ENCODE measurements around the gene EGFLAM. TPM values are rescaled to one million over a fixed set of nuclear protein-coding genes. Genes with fewer than 3 reads are reported as not detected.

EGFLAM gene
- total and polyA plus RNA-seq, 2 donors (not counting 1 experiment from before 2014, with no cell fraction given), result 0.33 to 20.0 TPM

- Histone ChIP-seq H3K79me2 (ENCODE audit: control insufficient read depth, insufficient read depth, low read length) (no peaks in the 10 kb centered on the region), H3K9ac (ENCODE audit: insufficient read depth, low read length) (no peak overlapping the region), H3K36me3 (ENCODE audit: control insufficient read depth, insufficient read depth, low read length) (no peaks in the 10 kb centered on the region), H3K27me3 (ENCODE audit: control insufficient read depth, insufficient read depth, low read length) (peaks cover 5% of the 10 kb centered on the region), H3K27ac (ENCODE audit: insufficient read depth, low read length) (no peak overlapping the region), H3K4me1 (ENCODE audit: control insufficient read depth, extremely low read depth, insufficient read depth, low read length) (no peaks in the 10 kb centered on the region), H3K4me2 (ENCODE audit: extremely low read depth, insufficient read depth, low read length) (no peak overlapping the region), H3K4me3 (replicated peaks in 1 of 4; ENCODE audit: control extremely low read depth in 1 of 4, insufficient read depth in 1 of 4, low read depth in 3 of 4, low read length in 4 of 4) (no peak overlapping the region), H2AFZ (ENCODE audit: low read length) (no peak overlapping the region), H3K9me3 (ENCODE audit: control insufficient read depth, insufficient read depth, low read depth, low read length) (no peaks in the 10 kb centered on the region), H4K20me1 (ENCODE audit: control insufficient read depth, extremely low read depth, insufficient read depth, low read length) (no peaks in the 10 kb centered on the region)
- no peak for DNase-seq (ENCODE audit: low read depth in 2 of 2)
- TF ChIP-seq, protein P1, sequence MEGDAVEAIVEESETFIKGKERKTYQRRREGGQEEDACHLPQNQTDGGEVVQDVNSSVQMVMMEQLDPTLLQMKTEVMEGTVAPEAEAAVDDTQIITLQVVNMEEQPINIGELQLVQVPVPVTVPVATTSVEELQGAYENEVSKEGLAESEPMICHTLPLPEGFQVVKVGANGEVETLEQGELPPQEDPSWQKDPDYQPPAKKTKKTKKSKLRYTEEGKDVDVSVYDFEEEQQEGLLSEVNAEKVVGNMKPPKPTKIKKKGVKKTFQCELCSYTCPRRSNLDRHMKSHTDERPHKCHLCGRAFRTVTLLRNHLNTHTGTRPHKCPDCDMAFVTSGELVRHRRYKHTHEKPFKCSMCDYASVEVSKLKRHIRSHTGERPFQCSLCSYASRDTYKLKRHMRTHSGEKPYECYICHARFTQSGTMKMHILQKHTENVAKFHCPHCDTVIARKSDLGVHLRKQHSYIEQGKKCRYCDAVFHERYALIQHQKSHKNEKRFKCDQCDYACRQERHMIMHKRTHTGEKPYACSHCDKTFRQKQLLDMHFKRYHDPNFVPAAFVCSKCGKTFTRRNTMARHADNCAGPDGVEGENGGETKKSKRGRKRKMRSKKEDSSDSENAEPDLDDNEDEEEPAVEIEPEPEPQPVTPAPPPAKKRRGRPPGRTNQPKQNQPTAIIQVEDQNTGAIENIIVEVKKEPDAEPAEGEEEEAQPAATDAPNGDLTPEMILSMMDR (conservative IDR thresholded peaks at IDR 0.05 in 1 of 2, IDR thresholded peaks at IDR 0.05 in 1 of 2; ENCODE audit: low read depth in 1 of 2, low read length in 2 of 2), result no peak
- TF ChIP-seq EZH2 (IDR thresholded peaks at IDR 0.05; ENCODE audit: low read length, missing control alignments), result no peak
Observed at GRCh38 chr5:38383701-38384100, 125.3 kb downstream of the EGFLAM start.

DNA sequence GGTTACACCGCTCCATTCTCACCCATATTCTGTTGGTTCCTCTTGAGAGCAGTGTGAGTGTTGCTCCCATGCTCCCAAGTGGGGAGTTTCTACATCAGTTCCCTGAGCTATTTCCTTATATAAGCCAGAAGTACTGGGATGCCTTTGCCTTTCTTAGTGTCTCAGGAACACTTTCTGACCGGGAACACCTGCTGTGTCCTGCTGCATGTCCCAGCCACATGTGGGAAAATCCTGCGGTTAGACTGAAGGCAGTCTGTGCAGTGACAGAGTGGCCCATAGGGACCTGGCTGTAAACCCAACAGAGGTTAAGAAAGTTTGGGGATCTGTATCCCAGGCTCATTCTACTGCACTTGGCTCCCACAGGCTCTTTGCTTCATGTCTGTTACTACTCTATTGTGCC, 126.0 kb downstream of the EGFLAM start:
- Histone ChIP-seq H4K20me1 (ENCODE audit: control insufficient read depth, extremely low read depth, insufficient read depth, low read length) (no peaks in the 10 kb centered on the region), H3K27ac (ENCODE audit: insufficient read depth, low read length) (no peak overlapping the region), H3K9ac (ENCODE audit: insufficient read depth, low read length) (no peak overlapping the region), H3K27me3 (ENCODE audit: control insufficient read depth, insufficient read depth, low read length) (no peaks in the 10 kb centered on the region), H3K4me2 (ENCODE audit: extremely low read depth, insufficient read depth, low read length) (no peak overlapping the region), H3K4me1 (ENCODE audit: control insufficient read depth, extremely low read depth, insufficient read depth, low read length) (no peaks in the 10 kb centered on the region), H3K4me3 (replicated peaks in 1 of 4; ENCODE audit: control extremely low read depth in 1 of 4, insufficient read depth in 1 of 4, low read depth in 3 of 4, low read length in 4 of 4) (no peak overlapping the region), H3K79me2 (ENCODE audit: control insufficient read depth, insufficient read depth, low read length) (no peaks in the 10 kb centered on the region), H2AFZ (ENCODE audit: low read length) (no peak overlapping the region), H3K36me3 (ENCODE audit: control insufficient read depth, insufficient read depth, low read length) (no peaks in the 10 kb centered on the region), H3K9me3 (ENCODE audit: control insufficient read depth, insufficient read depth, low read depth, low read length) (no peaks in the 10 kb centered on the region)
- TF ChIP-seq, protein P1 (conservative IDR thresholded peaks at IDR 0.05 in 1 of 2, IDR thresholded peaks at IDR 0.05 in 1 of 2; ENCODE audit: low read depth in 1 of 2, low read length in 2 of 2), result no peak
- no peak for TF ChIP-seq EZH2 (IDR thresholded peaks at IDR 0.05; ENCODE audit: low read length, missing control alignments)
- no peak for DNase-seq (ENCODE audit: low read depth in 2 of 2)

GRCh38 chr5:38387161-38387560, 128.8 kb downstream of the EGFLAM start:
- H3K9me3 ChIP-seq (ENCODE audit: control insufficient read depth, insufficient read depth, low read depth, low read length), result no peaks in the 10 kb centered on the region
- no peak for TF ChIP-seq EZH2 (IDR thresholded peaks at IDR 0.05; ENCODE audit: low read length, missing control alignments)
- TF ChIP-seq, protein P1 (conservative IDR thresholded peaks at IDR 0.05 in 1 of 2, IDR thresholded peaks at IDR 0.05 in 1 of 2; ENCODE audit: low read depth in 1 of 2, low read length in 2 of 2), result no peak
- H3K4me2 ChIP-seq (ENCODE audit: extremely low read depth, insufficient read depth, low read length), result no peak overlapping the region
- no peak overlapping the region for H3K9ac ChIP-seq (ENCODE audit: insufficient read depth, low read length)
- H3K36me3 ChIP-seq (ENCODE audit: control insufficient read depth, insufficient read depth, low read length), result no peaks in the 10 kb centered on the region
- no peaks in the 10 kb centered on the region for H3K79me2 ChIP-seq (ENCODE audit: control insufficient read depth, insufficient read depth, low read length)
- H2AFZ ChIP-seq (ENCODE audit: low read length), result no peak overlapping the region
- H3K27ac ChIP-seq (ENCODE audit: insufficient read depth, low read length), result no peak overlapping the region
- no peaks in the 10 kb centered on the region for H3K4me1 ChIP-seq (ENCODE audit: control insufficient read depth, extremely low read depth, insufficient read depth, low read length)
- H4K20me1 ChIP-seq (ENCODE audit: control insufficient read depth, extremely low read depth, insufficient read depth, low read length), result no peaks in the 10 kb centered on the region
- H3K27me3 ChIP-seq (ENCODE audit: control insufficient read depth, insufficient read depth, low read length), result no peaks in the 10 kb centered on the region
- no peak for DNase-seq (ENCODE audit: low read depth in 2 of 2)
- no peak overlapping the region for H3K4me3 ChIP-seq (replicated peaks in 1 of 4; ENCODE audit: control extremely low read depth in 1 of 4, insufficient read depth in 1 of 4, low read depth in 3 of 4, low read length in 4 of 4)

Data from fibroblast of lung (primary cell).